Right lung (tissue), 5 donors: ENCODE data around the gene IGFBPL1. TPM values are rescaled to one million over a fixed set of nuclear protein-coding genes. Genes with fewer than 3 reads are reported as not detected.
A peak's percentile ranks its signal among the peaks of the same experiment; 100 is the strongest.
"Not testable (repeated sequence)": the region's sequence is repeated elsewhere in the genome, so short reads cannot be mapped to it uniquely, and the experiment has no call there.

ENCODE experiments used
- DNase-seq, 2 donors: peaks; one replicate each; pipeline ENCODE4 v3.0.0-alpha.2; 2013
- polyA plus RNA-seq, 5 donors: library from polyadenylated mRNA; unstranded; fragments of 120-200 nt; gene quantifications; one replicate each; pipeline versions ENCODE4 v1.2.1 to v1.2.3, GENCODE V29; 2013; ENCODE audit warnings: inconsistent platforms in 1 of 5, low replicate concordance in 1 of 5; ENCODE audit not compliant: insufficient read length in 5 of 5, insufficient read depth in 1 of 5

Gene IGFBPL1
- polyA plus RNA-seq, 5 donors = 1.1 to 2.3 (median 1.3) TPM

GRCh38 chr9:38401994-38402393 lies 22.3 kb downstream of the IGFBPL1 start:
- DNase-seq = no peak

DNA sequence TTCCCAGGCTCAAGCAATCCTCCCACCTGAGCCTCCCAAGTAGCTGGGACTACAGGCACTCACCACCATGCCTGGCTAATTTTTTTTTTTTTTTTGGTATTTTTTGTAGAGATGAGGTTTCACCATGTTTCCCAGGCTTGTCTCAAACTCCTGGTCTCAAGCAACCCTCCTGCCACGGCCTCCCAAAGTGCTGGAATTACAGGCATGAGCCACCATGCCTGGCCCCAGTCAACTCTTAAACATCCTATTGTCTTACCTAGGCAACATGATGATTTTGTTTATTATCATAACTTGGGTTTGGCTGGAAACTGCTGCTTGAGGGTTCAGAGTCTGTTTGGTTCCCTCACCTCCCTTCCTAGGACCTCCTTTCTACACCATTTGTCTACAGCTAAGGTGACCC lies 25.1 kb downstream of the IGFBPL1 start:
- DNase-seq = not testable (repeated sequence)

DNA sequence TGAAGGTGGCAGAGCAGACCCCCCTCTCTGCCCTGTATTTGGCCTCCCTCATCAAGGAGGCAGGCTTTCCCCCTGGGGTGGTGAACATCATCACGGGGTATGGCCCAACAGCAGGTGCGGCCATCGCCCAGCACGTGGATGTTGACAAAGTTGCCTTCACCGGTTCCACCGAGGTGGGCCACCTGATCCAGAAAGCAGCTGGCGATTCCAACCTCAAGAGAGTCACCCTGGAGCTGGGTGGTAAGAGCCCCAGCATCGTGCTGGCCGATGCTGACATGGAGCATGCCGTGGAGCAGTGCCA lies 27.9 kb downstream of the IGFBPL1 start:
- DNase-seq = no peak

- DNase-seq = no peak
Measured at GRCh38 chr9:38395653-38396370, 28.4 kb downstream of the IGFBPL1 start.

- no peak for DNase-seq
Measured at GRCh38 chr9:38394416-38394815, 29.8 kb downstream of the IGFBPL1 start.

DNA sequence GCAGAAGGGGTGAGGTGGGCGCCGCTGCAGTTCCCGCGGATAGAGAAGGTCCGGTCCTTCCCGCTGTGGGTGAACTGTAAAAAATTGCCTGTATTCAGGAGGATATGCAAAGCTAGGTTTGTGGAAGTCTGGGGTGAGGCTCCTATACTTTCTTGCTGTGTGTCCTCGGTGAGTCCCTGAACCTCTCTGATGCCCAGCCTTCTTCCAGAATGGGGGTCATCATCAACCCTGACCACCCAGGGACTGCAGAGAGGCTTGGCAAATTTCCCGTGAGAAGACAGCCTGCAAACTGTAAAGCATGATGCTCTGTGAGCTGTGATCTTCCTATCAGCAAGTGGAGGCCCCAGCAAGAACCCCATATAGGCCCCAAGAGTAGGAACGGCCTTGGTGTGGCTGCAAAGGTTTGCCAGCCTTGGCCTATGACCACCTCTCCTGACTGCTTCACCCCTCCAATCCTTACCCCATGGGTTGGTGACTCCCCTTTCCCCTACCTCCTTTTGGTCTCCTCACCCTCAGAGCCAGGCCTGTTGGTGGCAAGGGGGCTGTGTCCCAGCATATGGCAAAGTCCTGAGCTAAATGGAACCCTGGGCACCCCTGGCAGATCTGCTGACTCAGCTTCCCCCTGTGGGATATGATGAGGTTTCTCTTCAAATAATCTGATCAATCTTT lies 31.0 kb downstream of the IGFBPL1 start:
- no peak for DNase-seq

DNA sequence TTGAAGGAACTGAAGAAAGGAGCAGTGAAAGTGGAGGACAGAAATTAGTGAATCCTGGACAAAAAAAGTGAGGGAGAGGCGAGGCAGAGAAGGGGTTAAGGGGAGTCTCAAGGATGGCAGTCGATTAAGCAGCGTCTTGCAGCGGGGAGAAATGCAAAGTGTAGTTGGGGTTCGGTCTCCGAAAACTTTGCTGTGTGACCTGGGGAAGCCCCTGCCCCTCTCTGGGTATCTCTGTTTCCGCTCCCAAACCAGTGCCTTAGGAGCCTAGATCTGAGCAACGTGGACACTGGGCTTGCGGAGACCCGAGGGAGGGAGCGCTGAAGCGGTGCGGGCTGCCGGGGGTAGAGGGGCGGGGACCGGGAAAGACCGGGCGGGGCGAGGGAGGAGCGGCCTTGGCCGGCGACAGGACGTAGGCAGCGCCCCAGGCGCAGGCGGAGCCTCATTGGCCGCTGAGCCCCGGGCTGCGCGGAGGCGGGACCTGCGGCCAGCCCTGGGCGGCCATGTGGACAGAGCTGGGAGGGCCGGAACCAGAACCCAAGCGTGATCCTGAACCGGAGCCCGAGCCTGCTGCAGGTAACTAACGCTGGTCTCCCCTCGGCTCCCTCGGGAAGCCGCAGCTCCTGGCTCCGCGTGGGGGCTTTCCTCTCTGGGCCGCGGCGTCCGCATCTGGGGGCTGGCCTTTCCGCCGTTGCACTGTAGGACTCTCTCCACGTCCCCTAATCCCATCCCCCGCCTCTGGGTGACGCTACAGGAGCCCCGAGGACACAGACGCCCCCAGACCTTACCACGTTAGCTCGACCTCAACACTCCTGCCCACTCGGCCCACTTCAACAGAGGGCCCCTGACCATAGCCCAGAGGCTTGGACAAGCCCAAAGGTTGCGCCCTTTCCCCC lies 31.8 kb downstream of the IGFBPL1 start, which contains the start of gene ALDH1B1:
TSS of gene ALDH1B1 (plus strand) at position 468 of the 893 bp plus-strand sequence. CDS start 3,047 bp downstream, outside the sequence.
- DNase-seq = peak; percentile 81 to 82

DNA sequence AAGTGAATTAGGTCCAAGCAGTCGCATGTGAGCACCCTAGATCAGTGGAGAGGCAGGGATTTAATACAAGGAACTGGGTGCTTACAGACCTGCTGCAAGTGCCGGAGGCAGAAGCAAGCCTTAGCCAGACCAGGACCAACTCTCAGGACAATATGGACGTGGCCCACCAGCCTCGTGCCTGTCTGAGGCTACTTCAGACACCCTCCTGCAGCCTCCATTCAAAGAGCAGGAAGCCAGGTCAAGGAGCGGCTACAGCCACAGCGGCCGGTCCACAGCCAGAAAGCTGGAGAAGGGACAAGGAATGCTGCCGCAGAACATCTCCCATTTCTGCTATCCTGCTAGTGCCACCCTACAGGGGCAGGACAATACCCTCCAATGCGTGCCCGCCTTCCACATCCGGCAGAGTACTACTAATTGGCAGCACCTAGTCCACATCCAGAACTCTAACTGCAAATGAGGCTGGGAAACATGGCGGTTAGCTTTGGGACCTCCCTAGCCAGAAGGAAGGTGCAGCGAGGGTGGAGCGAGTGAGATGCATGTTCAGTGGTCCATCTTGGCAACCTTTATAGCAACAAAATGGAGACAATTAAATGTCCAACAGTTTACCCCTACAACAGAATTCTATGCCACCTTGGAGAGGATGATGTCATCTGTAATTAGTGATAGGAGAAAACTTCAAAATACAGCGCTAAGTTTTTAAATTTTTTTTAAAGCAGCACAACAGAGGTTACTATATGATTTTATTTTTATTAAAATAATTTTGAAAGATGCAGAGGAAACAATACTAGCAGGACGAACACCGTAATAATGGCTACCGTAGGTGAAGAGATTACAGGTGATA lies 32.8 kb downstream of the IGFBPL1 start:
- no peak for DNase-seq

DNA sequence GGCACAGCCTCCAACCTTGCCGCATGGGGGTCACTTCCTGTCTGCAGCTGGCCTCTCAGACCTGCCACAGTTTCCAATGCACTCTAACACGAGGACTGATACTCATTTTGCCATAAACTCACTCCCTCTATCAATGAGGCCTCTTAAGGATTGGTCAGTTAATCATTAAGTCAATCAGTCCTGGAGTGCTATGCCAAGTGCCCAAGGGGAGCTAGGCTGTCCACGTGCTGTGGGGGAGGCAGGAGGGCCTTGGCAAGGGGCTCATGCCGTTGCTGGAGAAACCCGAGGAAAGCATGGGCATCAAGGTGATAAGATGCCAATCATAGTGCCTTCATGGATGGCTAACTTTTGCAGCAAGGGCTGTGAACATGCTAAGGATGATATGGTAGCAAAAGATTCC lies 33.4 kb downstream of the IGFBPL1 start:
- no peak for DNase-seq

DNA sequence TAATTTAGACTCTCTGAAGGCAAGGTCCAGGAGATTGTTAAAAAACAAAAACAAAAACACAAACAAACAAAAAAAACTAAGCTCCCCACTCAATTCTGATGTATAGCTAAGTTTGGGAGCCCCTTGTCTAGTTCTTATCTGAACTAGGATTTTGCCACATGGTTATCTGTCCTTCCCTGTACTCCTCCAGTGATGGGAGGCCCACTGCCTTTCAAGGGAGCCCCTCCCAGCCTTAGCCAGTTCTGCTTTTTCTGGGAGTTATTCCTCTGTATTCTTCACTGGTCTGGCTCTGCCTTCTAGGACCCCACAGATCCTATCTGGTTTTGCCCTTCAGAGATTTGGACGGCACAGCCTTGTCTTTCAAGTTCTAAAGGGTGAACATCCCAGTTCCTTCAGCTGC lies 33.8 kb downstream of the IGFBPL1 start:
- DNase-seq = no peak

- DNase-seq = no peak
Measured at GRCh38 chr9:38389313-38389712, 34.9 kb downstream of the IGFBPL1 start.

- no peak for DNase-seq
Measured at GRCh38 chr9:38388283-38389223, 35.7 kb downstream of the IGFBPL1 start.

- DNase-seq = no peak
Measured at GRCh38 chr9:38387751-38388150, 36.5 kb downstream of the IGFBPL1 start.

- DNase-seq = no peak
Measured at GRCh38 chr9:38387066-38387465, 37.2 kb downstream of the IGFBPL1 start.

- DNase-seq = no peak
Measured at GRCh38 chr9:38386319-38386895, 37.8 kb downstream of the IGFBPL1 start.

DNA sequence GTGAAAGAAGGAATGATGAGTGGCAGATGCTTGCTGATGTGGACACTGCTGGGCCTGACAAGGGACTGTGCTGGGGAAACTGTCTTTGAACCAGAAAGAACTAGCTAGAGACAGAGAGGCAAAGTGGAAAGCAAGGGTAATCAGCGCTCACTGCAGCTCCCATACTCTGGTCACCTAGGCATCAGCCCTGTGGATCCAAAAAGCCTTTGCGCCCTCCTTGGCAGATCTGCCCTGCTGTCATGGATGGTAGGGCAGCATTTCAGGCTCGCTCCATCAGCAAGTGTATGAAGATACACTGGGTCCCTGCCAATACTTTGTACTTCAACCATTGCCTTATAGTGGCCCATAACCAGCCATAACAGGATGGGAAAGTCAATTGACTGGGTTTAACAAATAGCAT lies 38.4 kb downstream of the IGFBPL1 start:
- no peak for DNase-seq

DNA sequence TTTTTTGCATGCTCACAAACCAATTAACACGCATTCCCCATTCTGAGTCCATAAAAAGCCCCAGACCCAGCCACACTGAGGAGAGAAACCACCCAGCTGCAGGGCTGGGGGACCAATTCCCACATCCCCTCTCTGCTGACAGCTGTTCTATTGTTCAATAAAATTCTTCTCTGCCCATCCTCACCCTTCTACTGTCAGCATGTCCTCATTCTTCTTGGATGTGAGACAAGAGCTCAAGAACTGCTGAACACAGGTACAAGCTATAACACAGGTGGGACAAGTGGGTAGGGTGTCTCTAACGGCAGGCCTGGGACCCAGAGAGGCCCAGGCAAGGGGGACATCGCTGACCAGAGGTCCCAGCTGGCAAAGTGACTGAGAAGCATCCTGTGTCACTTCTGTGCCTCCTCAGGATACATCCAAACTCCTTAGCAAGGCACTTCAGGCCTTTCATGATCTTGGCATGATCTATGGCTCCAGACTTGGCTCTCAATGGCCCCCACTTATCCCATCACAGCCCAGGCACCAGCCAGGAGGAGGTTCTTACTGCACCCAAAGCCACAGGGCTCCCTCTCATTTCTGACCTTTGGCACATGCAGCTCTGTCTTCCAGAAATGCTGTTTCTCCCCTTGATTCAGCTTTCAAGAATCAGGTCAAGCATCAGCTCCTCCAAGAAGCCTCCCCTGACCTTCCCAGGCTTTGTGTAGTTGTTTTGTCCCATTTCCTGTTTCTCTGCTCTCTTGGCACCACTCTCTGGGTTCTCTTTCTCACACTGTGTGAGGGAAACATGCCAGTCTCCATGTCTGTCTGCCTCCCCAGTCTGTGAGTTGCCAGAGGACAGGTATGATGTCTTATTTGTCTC lies 39.0 kb downstream of the IGFBPL1 start:
- DNase-seq = no peak

- no peak for DNase-seq
Measured at GRCh38 chr9:38382141-38382540, 42.1 kb downstream of the IGFBPL1 start.
